Fibroblast of mammary gland (primary cell): Measurements from ENCODE around the gene DCTD.

Source experiments
- DNase-seq: peaks from one replicate; pipeline ENCODE4 v3.0.0-alpha.2; 2010; ENCODE audit warnings: low read depth
- H3K4me3 ChIP-seq: 2 replicates; pipeline ENCODE4 v1.5.1; 2011; ENCODE audit warnings: low read depth, mild to moderate bottlenecking, low read length, moderate library complexity; ENCODE audit not compliant: control insufficient read depth
- CTCF ChIP-seq: conservative IDR thresholded peaks from 2 replicates; pipeline ENCODE4 v1.5.1; 2011; ENCODE audit warnings: low read depth, low read length, inconsistent platforms; ENCODE audit not compliant: control insufficient read depth, insufficient read depth

Gene DCTD

GRCh38 chr4:182914357-182914756, 2.8 kb downstream of the DCTD start:
- H3K4me3 ChIP-seq = no peak overlapping the region
- no peak for DNase-seq
- no peak for TF ChIP-seq CTCF

- H3K4me3 ChIP-seq = no peak overlapping the region
- no peak for DNase-seq
- no peak for TF ChIP-seq CTCF
Observed at GRCh38 chr4:182913621-182914020, 3.6 kb downstream of the DCTD start.

- no peak overlapping the region for H3K4me3 ChIP-seq
- TF ChIP-seq CTCF = no peak
- DNase-seq = no peak
Observed at GRCh38 chr4:182913036-182913435, 4.2 kb downstream of the DCTD start.

- no peak for DNase-seq
- no peak for TF ChIP-seq CTCF
- no peak overlapping the region for H3K4me3 ChIP-seq
Observed at GRCh38 chr4:182908124-182908523, 9.1 kb downstream of the DCTD start.

DNA sequence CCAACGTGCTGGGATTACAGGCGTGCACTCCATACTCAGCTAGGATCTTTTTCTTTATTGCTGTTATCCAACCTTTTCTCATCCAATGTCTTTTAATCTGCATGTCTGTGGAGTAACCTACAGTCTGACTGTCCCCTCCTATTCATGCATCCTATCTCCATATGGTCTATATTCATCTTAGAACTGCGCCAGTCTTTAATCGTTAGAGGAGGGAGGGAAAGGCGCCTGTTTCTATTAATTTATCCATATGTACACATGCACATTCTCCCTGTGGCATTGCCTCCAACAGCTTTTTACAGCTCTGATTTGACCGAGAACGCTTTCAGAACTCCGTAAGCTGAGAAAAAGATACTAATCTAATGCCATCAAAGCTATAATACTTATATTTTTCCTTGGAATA, 9.8 kb downstream of the DCTD start:
- TF ChIP-seq CTCF = no peak
- no peak for DNase-seq
- H3K4me3 ChIP-seq = no peak overlapping the region

DNA sequence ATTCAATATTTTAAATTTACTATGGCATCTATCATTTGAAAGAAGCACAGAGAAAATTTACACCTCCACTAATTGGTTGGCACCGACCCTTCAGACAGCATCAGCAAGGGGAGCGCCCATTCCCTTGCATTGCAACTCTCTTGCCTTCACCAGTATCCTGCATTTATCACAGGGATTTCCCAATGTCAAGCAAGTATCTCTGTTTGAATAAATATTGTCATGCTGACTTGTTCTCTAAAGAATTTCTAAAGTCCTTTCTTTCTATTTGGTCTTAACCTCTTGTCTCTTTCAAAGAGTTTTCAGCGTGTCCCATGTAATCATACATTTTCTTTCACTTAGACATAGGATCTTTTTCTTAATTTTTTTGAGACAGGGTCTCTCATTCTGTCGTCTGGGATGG, 10.4 kb downstream of the DCTD start:
- no peak for TF ChIP-seq CTCF
- no peak for DNase-seq
- no peak overlapping the region for H3K4me3 ChIP-seq

DNA sequence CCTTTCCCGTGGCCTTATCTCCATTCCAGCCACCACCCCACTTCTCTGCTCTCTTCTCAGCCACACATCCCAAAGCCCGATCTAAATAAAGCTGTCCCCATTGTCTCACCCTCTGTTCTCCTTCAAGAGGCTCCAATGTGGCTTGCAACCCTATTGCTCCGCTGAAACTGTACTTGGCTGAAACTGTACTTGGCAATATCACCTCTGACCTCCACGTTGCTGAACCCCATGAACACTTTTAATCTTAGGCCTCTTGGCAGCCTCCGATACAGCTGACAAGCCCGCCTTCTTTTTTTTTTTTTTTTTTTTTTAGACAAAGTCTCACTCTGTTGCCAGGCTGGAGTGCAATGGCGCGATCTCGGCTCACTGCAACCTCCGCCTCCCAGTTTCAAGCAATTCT, 12.1 kb downstream of the DCTD start:
- no peak for TF ChIP-seq CTCF
- H3K4me3 ChIP-seq = no peak overlapping the region
- no peak for DNase-seq
